WI38 (cell line): ENCODE data around the gene FSIP1.
"Not testable (repeated sequence)": the region's sequence is repeated elsewhere in the genome, so short reads cannot be mapped to it uniquely, and the experiment has no call there.

Experiments
- H3K4me3 ChIP-seq: 2 replicates; pipeline ENCODE4 v1.5.1; 2011; ENCODE audit warnings: low read depth, mild to moderate bottlenecking, control low read depth, low read length
- TF ChIP-seq, protein P1 (sequence below): IDR thresholded peaks from 2 replicates; pipeline ENCODE4 v1.5.1; 2012; ENCODE audit warnings: low read depth, mild to moderate bottlenecking, control low read depth, low read length

The FSIP1 gene

DNA sequence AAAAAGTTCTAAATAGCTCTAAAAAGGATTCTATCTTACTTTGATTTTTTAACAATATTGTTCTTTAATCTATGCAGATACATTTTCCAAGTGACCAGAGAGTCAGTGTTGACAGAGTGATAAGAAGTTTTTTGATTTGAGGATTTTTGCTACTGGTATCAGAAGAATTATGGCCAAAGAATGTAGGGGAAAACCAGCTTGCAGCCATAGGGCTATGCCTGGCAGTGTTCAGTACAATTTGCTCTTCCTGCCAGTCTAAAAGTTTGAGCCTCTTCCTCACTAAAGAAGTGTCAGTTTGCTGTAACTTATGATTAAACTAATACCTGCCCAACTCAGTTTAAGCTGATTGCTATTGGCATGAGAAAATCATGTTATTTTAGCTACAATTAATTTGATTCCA, 35.3 kb upstream of the FSIP1 start:
- no peak overlapping the region; the same call in 1 of the 2 replicates for H3K4me3 ChIP-seq
- TF ChIP-seq, protein P1, sequence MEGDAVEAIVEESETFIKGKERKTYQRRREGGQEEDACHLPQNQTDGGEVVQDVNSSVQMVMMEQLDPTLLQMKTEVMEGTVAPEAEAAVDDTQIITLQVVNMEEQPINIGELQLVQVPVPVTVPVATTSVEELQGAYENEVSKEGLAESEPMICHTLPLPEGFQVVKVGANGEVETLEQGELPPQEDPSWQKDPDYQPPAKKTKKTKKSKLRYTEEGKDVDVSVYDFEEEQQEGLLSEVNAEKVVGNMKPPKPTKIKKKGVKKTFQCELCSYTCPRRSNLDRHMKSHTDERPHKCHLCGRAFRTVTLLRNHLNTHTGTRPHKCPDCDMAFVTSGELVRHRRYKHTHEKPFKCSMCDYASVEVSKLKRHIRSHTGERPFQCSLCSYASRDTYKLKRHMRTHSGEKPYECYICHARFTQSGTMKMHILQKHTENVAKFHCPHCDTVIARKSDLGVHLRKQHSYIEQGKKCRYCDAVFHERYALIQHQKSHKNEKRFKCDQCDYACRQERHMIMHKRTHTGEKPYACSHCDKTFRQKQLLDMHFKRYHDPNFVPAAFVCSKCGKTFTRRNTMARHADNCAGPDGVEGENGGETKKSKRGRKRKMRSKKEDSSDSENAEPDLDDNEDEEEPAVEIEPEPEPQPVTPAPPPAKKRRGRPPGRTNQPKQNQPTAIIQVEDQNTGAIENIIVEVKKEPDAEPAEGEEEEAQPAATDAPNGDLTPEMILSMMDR, result no peak

DNA sequence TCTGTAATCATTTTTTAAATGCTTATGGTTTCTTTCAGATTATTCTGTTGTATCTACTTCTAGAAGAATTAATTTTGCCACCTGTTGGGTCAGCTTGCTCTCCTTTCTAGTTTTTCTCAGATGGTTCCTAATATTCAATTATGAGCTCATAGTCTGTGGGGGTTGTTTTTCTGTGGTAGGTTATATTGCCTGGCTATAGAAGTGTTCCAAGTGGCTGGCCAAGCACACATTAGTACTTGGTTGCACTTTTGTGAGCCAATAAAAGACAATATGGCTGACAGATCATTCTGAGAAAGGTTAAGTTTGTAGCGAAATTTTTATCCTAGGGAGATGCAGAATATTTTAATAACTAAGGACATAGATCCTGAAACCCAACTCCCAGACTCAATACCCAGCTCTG, 31.8 kb upstream of the FSIP1 start:
- no peak overlapping the region for H3K4me3 ChIP-seq
- TF ChIP-seq, protein P1, result no peak

DNA sequence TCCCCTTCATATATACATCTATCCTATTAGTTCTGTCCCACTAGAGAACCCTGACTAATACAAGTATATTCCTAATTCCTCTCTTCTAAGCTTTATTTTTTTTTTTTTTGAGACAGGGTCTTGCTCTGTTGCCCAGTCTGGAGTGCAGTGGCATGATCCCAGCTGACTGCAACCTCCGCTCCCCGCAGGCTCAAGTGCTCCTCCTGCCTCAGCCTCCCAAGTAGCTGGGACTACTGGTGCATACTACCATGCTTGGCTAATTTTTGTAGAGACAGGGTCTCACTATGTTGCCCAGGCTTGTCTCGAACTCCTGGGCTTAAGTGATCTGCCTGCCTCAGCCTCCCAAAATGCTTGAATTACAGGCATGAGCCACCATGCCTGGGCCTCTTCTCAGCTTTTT, 30.0 kb upstream of the FSIP1 start:
- not testable (repeated sequence) for H3K4me3 ChIP-seq

DNA sequence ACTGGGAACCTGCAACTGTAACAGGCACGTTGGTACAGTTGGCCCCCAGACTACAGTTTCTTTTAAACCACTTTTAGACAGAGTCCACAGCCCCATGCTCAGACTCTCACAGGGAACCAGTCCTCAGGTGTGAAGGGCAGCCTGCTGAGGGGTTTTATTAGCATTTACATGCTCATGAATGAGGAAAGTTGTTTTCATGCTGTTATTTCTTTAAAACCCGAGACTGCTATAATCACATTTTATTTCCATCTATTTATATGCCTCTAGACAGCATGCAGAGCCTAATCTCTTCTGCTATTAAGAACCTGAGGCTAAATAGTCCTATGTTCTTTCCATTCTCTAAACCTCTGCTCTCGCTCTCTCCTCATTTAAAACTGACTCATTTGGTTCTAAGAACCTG, 26.3 kb upstream of the FSIP1 start:
- no peak overlapping the region for H3K4me3 ChIP-seq
- TF ChIP-seq, protein P1, result no peak

DNA sequence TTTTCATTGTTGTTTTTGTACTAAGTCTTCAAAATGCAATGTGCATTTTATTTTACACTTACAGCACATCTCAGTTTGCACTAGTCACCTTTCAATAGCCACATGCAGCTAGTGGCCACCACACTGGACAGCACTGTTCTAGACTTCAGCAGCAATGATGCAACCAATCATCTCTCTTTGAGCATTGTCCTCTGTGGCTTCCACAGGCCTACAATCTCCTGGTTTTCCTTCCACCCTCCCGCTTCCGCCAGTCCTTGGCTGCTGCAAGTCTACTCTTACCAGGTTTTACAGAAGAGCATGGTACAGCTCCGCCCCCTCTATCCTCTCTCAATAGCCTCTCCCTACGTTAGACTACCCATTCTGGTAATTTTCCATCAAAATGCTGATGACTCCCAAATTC, 25.1 kb upstream of the FSIP1 start:
- TF ChIP-seq, protein P1, result no peak
- H3K4me3 ChIP-seq, result no peak overlapping the region

GRCh38 chr15:39804026-39804425, 21.4 kb upstream of the FSIP1 start:
- TF ChIP-seq, protein P1, result no peak
- H3K4me3 ChIP-seq, result no peak overlapping the region

GRCh38 chr15:39803016-39803415, 20.4 kb upstream of the FSIP1 start:
- TF ChIP-seq, protein P1, result no peak
- H3K4me3 ChIP-seq, result no peak overlapping the region

GRCh38 chr15:39801641-39802309, 19.1 kb upstream of the FSIP1 start:
- TF ChIP-seq, protein P1, result peak; percentile 39
- H3K4me3 ChIP-seq, result no peak overlapping the region
